OCI-LY7 (cell line): ENCODE results near the gene SLC16A10.

Experiments
- CTCF ChIP-seq: fragments of 200-600 bp; sonication (generic); conservative IDR thresholded peaks from 2 replicates; pipeline ENCODE4 v1.5.1; 2014; ENCODE audit warnings: mild to moderate bottlenecking, antibody characterized with exemption, low read length, moderate library complexity, mixed read lengths
- EZH2phosphoT487 ChIP-seq: fragments of 200-600 bp; sonication (generic); IDR thresholded peaks from 2 replicates; pipeline ENCODE4 v1.6.1; 2018; ENCODE audit warnings: low read depth, borderline replicate concordance, mild to moderate bottlenecking, mixed run types, antibody characterized with exemption, low read length, moderate library complexity, mixed read lengths

- TF ChIP-seq CTCF = no peak
- TF ChIP-seq EZH2phosphoT487 = no peak
Measured at GRCh38 chr6:111122458-111123286, 35.4 kb downstream of the SLC16A10 start.
